CD14-positive monocyte (primary cell): ENCODE data around the gene SLC34A2. TPM values are rescaled to one million over a fixed set of nuclear protein-coding genes. Genes with fewer than 3 reads are reported as not detected.

Source experiments
- DNase-seq, 3 donors: peaks; one replicate each; pipeline ENCODE4 v3.0.0-alpha.2; 2011 to 2022
- H2AFZ ChIP-seq: 2 replicates; pipeline ENCODE4 v1.6.0; 2012; ENCODE audit warnings: mild to moderate bottlenecking, low read depth, low read length, inconsistent platforms; ENCODE audit not compliant: insufficient read depth, poor library complexity, severe bottlenecking
- H3K27ac ChIP-seq, 2 donors: 1 replicate in 1 of 2; 2 replicates in 1 of 2; pipeline ENCODE4 v1.5.1; 2012 to 2013; ENCODE audit warnings: low read length in 2 of 2, control low read depth in 1 of 2, inconsistent platforms in 1 of 2, low read depth in 1 of 2, mild to moderate bottlenecking in 1 of 2
- H3K27me3 ChIP-seq, 2 donors: one replicate each; pipeline versions ENCODE4 v1.6.0 to v1.6.1; 2011 to 2013; ENCODE audit warnings: low read length in 2 of 2; ENCODE audit not compliant: control insufficient read depth in 2 of 2, insufficient read depth in 2 of 2
- H3K36me3 ChIP-seq, 2 donors: replicated peaks in 1 of 2; 1 replicate in 1 of 2; 2 replicates in 1 of 2; pipeline versions ENCODE4 v1.5.1 to v1.6.1; 2012 to 2013; ENCODE audit warnings: low read length in 2 of 2, control low read depth in 1 of 2, inconsistent platforms in 1 of 2, mild to moderate bottlenecking in 1 of 2; ENCODE audit not compliant: insufficient read depth in 2 of 2, control insufficient read depth in 1 of 2
- H3K4me1 ChIP-seq, 2 donors: 1 replicate in 1 of 2; 2 replicates in 1 of 2; pipeline versions ENCODE4 v1.5.1 to v1.6.1; 2012 to 2013; ENCODE audit warnings: low read length in 2 of 2, control low read depth in 1 of 2, inconsistent platforms in 1 of 2, mild to moderate bottlenecking in 1 of 2, moderate library complexity in 1 of 2; ENCODE audit not compliant: insufficient read depth in 2 of 2, control insufficient read depth in 1 of 2
- H3K4me2 ChIP-seq: replicated peaks from 2 replicates; pipeline ENCODE3; 2012; ENCODE audit warnings: low read length, moderate library complexity, mild to moderate bottlenecking; ENCODE audit not compliant: poor library complexity, severe bottlenecking; ENCODE audit errors: extremely low read depth
- H3K4me3 ChIP-seq, 3 experiments: fragments of 200-600 bp in 1 of 3; sonication (generic) in 1 of 3; replicated peaks in 1 of 3; 1 replicate in 2 of 3; 2 replicates in 1 of 3; pipeline ENCODE4 v1.5.1; 2011 to 2013; ENCODE audit warnings: low read length in 3 of 3, mild to moderate bottlenecking in 3 of 3, control low read depth in 2 of 3, low read depth in 2 of 3, inconsistent platforms in 1 of 3, moderate library complexity in 1 of 3
- H3K79me2 ChIP-seq: 2 replicates; pipeline ENCODE4 v1.6.0; 2012; ENCODE audit warnings: mild to moderate bottlenecking, control low read depth, inconsistent platforms, low read length, moderate library complexity; ENCODE audit not compliant: insufficient read depth
- H3K9ac ChIP-seq: 2 replicates; pipeline ENCODE4 v1.6.0; 2017; ENCODE audit warnings: low read length, mild to moderate bottlenecking; ENCODE audit not compliant: insufficient read depth, poor library complexity, severe bottlenecking
- H3K9me3 ChIP-seq, 2 donors: replicated peaks in 1 of 2; 1 replicate in 1 of 2; 2 replicates in 1 of 2; pipeline versions ENCODE4 v1.5.1 to v1.6.1; 2012 to 2013; ENCODE audit warnings: low read length in 2 of 2, control low read depth in 1 of 2; ENCODE audit not compliant: control insufficient read depth in 1 of 2, insufficient read depth in 1 of 2
- H4K20me1 ChIP-seq: 2 replicates; pipeline ENCODE4 v1.6.0; 2012; ENCODE audit warnings: mild to moderate bottlenecking, low read length, control low read depth, moderate library complexity; ENCODE audit not compliant: insufficient read depth
- H3K27ac Mint-ChIP-seq, 7 donors: one replicate each; pipeline ENCODE4 v1.8.0; 2020; ENCODE audit warnings: mild to moderate bottlenecking in 7 of 7, mixed read lengths in 7 of 7, moderate library complexity in 6 of 7, inconsistent platforms in 2 of 7
- H3K27me3 Mint-ChIP-seq, 3 donors: one replicate each; pipeline ENCODE4 v1.8.0; 2021 to 2022; ENCODE audit warnings: low read depth in 3 of 3, mild to moderate bottlenecking in 3 of 3, mixed read lengths in 3 of 3, moderate library complexity in 3 of 3, inconsistent platforms in 1 of 3
- H3K36me3 Mint-ChIP-seq, 2 donors: one replicate each; pipeline ENCODE4 v1.8.0; 2020; ENCODE audit warnings: mixed read lengths in 2 of 2, inconsistent platforms in 1 of 2, mild to moderate bottlenecking in 1 of 2
- H3K4me1 Mint-ChIP-seq: one replicate; pipeline ENCODE4 v1.8.0; 2020; ENCODE audit warnings: mild to moderate bottlenecking, mixed read lengths
- H3K4me3 Mint-ChIP-seq, 2 donors: one replicate each; pipeline ENCODE4 v1.8.0; 2020; ENCODE audit warnings: mild to moderate bottlenecking in 2 of 2, mixed read lengths in 2 of 2, moderate library complexity in 1 of 2
- H3K9me3 Mint-ChIP-seq, 7 donors: one replicate each; pipeline ENCODE4 v1.8.0; 2020 to 2022; ENCODE audit warnings: mixed read lengths in 7 of 7, mild to moderate bottlenecking in 6 of 7, moderate library complexity in 6 of 7, inconsistent platforms in 2 of 7
- CTCF ChIP-seq: fragments of 200-600 bp; IDR thresholded peaks from one replicate; pipeline ENCODE4 v1.8.0; 2022; ENCODE audit warnings: antibody characterized with exemption, mild to moderate bottlenecking
- WGBS: methylation state at CpG from one replicate; pipeline ENCODE4 v1.1.5; 2013; ENCODE audit warnings: missing lambda C conversion rate; ENCODE audit not compliant: insufficient coverage; 5-methylcytosine and 5-hydroxymethylcytosine counted together
- intact Hi-C, 2 donors: fragments of 100-400 bp; cut with micrococcal nuclease; formaldehyde crosslinking; loops; one replicate each; pipeline versions ENCODE4 v1.15.0 to v1.15.1; 2023
- polyA plus RNA-seq, 3 donors: library from polyadenylated mRNA; depleted of rRNA in 1 of 3; unstranded in 2 of 3; stranded (reverse) in 1 of 3; fragments of 300-500 nt in 2 of 3; fragments of >200 nt in 1 of 3; fragmentation: Illumina TruSeq in 2 of 3; gene quantifications; 1 replicate in 2 of 3; 2 replicates in 1 of 3; pipeline ENCODE4 v1.2.3, GENCODE V29; 2012 to 2021

SLC34A2 gene
- polyA plus RNA-seq, 3 donors: not detected

- 80% methylated on average over 2 of the region's 3 CpGs for WGBS
- Histone ChIP-seq H3K9ac (no peak overlapping the region), H3K27ac (no peak overlapping the region), H3K4me2 (no peak overlapping the region), H3K27me3 (no peaks in the 10 kb centered on the region), H3K79me2 (no peaks in the 10 kb centered on the region), H2AFZ (no peak overlapping the region), H4K20me1 (no peaks in the 10 kb centered on the region), H3K9me3 (no peaks in the 10 kb centered on the region), H3K36me3 (no peaks in the 10 kb centered on the region), H3K4me3 (no peak overlapping the region), H3K4me1 (no peaks in the 10 kb centered on the region)
- H3K4me1 Mint-ChIP-seq: no peaks in the 10 kb centered on the region
- no peak overlapping the region for H3K27ac Mint-ChIP-seq
- peaks cover 0 to 7% (median 2%) of the 10 kb centered on the region in 3 donors for H3K27me3 Mint-ChIP-seq
- H3K9me3 Mint-ChIP-seq: peaks cover 0 to 5% (median 0%) of the 10 kb centered on the region in 7 donors
- TF ChIP-seq CTCF: no peak
- DNase-seq: no peak
- H3K36me3 Mint-ChIP-seq: no peaks in the 10 kb centered on the region
- intact Hi-C loops: no loop called here
- no peak overlapping the region for H3K4me3 Mint-ChIP-seq
These were observed 48.2 kb downstream of the SLC34A2 start for GRCh38 chr4:25703731-25704388.

GRCh38 chr4:25704516-25704915 lies 48.9 kb downstream of the SLC34A2 start:
- H3K36me3 ChIP-seq: no peaks in the 10 kb centered on the region
- H3K27ac ChIP-seq: no peak overlapping the region
- no peaks in the 10 kb centered on the region for H4K20me1 ChIP-seq
- H3K9me3 Mint-ChIP-seq: peaks cover 0 to 5% (median 0%) of the 10 kb centered on the region in 7 donors
- H3K4me2 ChIP-seq: no peak overlapping the region
- H3K4me1 ChIP-seq: no peaks in the 10 kb centered on the region
- TF ChIP-seq CTCF: no peak
- H3K27me3 Mint-ChIP-seq: peaks cover 0 to 7% (median 2%) of the 10 kb centered on the region in 3 donors
- H3K79me2 ChIP-seq: no peaks in the 10 kb centered on the region
- intact Hi-C loops: no loop called here
- no peak overlapping the region for H2AFZ ChIP-seq
- WGBS: 91% methylated on average over 2 of the region's 2 CpGs
- H3K4me1 Mint-ChIP-seq: no peaks in the 10 kb centered on the region
- H3K9ac ChIP-seq: no peak overlapping the region
- H3K27ac Mint-ChIP-seq: no peak overlapping the region
- DNase-seq: no peak
- H3K4me3 Mint-ChIP-seq: no peak overlapping the region
- H3K9me3 ChIP-seq: no peaks in the 10 kb centered on the region
- no peaks in the 10 kb centered on the region for H3K36me3 Mint-ChIP-seq
- H3K27me3 ChIP-seq: no peaks in the 10 kb centered on the region
- H3K4me3 ChIP-seq: no peak overlapping the region
